NCI-H82 treated with DMSO at 0.1 percent for 48 hours (cell line): Measurements from ENCODE around the gene FAM177B.
A peak's percentile ranks its signal among the peaks of the same experiment; 100 is the strongest.

Source experiments
- DNase-seq: peaks from one replicate; lab custom pipeline; 2025; ENCODE audit not compliant: unreplicated experiment; lab: John Stamatoyannopoulos, UW

Gene FAM177B

GRCh38 chr1:222736972-222737371 lies at the start of gene FAM177B:
Gene FAM177B, plus strand, starts transcription at chr1:222737202. Its CDS starts 9,344 bp downstream, at chr1:222746546.
- no peak for DNase-seq

DNA sequence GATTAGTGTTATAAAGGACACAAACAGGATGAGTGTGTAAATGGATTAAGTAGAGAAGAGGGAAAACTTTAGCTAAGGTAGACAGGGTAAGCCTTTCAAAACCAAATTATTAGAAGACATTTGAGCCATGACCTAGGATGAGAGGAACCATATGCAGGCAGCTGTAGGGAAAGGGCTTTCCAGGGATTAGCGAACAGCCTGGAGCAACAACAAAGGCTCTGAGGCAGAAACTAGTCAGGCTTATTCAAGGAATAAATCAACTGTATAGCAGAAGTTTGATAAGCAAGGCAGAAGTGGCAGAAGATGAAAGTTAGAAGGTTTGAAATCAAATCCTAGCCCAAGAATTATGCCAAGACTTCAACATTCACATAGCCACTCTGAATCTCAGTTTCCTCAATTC lies 46.0 kb upstream of the FAM177B start:
- peak; percentile 94 for DNase-seq

- DNase-seq: no peak
Observed at GRCh38 chr1:222694927-222695326, 42.1 kb upstream of the FAM177B start.

DNA sequence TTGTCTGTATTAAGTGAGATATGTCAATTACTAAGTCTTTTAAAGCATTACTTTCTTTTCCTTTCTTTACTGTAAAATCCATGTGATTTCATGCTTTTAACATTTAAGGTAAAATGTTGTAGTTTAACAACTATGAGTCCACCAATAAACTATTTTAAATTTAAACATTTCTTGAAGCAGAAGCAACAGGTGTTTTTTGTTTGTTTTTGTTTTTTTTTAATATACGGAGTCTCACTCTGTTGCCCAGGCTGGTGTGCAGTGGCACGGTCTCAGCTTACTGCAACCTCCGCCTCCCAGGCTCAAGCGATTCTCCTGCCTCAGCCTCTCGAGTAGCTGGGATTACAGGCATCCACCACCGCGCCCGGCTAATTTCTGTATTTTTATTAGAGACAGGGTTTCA lies 40.3 kb upstream of the FAM177B start:
- DNase-seq: no peak

GRCh38 chr1:222697203-222697602 lies 39.8 kb upstream of the FAM177B start:
- DNase-seq: no peak

DNA sequence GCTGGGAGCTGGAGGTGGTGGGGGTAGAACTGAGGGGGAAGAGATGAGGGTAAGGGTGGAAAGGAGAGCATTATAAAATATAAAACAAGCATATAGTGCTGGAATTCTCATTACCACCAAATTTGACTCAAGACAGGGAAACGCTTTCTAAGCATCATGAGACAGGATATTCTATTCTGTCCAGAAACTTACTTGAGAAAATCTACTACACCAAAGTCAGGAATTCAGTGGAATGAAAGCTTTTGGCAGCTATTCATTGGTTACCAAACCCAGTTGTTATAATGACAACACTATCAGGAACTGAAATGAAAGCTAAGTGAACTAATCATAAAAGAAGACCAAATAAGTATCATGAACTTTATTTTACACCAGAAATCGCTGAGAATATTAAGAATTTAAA lies 39.2 kb upstream of the FAM177B start:
- DNase-seq: no peak

- DNase-seq: no peak
Observed at GRCh38 chr1:222702210-222702609, 34.8 kb upstream of the FAM177B start.

GRCh38 chr1:222704260-222704659 lies 32.7 kb upstream of the FAM177B start:
- no peak for DNase-seq

- no peak for DNase-seq
Observed at GRCh38 chr1:222706815-222707214, 30.2 kb upstream of the FAM177B start.

- no peak for DNase-seq
Observed at GRCh38 chr1:222709700-222710153, 27.3 kb upstream of the FAM177B start.

DNA sequence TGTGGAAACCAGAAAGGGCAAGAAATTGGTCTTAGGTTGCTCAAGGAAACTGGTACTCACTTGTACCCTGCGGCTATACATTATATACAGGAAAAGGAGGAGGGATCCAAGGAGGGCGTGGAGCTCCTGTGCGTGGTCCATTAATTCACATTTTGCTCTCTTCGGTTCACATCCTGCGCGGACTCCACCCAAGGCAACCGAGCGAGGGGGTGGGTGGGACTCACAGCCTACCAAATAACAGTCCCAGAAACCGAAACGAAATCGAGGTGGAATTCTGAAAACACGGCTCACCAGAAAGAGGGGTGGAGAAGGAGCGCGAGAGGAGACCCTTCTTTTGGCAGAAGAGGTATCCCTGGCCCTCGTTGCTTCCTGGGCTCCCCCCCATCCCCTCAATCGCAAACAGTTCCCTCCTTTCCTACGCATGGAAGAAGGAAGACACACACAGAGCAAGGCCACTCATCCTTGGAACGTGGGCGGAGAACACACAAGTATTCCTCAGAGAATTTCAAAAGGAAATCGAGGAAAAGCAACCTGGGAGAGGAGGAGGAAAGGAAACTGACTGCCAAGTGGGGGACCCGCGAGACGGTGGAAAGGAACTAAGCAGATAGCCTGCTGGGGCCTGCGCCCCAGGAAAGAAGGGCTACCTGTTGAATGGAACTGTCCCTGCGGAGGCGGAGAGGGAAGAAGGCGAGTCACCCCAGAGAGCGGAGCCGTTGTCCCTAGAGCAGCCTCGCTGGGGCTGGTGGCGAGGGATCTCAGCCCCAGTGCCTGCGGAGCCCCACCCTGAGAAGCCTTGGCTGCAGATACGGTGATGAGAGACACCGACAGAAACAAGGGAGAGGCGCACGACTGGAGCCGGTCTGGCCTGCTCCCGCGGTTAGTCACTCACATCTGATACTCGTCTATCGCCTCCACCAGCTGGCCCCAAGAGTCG lies 25.4 kb upstream of the FAM177B start:
- DNase-seq: peak; percentile 43

DNA sequence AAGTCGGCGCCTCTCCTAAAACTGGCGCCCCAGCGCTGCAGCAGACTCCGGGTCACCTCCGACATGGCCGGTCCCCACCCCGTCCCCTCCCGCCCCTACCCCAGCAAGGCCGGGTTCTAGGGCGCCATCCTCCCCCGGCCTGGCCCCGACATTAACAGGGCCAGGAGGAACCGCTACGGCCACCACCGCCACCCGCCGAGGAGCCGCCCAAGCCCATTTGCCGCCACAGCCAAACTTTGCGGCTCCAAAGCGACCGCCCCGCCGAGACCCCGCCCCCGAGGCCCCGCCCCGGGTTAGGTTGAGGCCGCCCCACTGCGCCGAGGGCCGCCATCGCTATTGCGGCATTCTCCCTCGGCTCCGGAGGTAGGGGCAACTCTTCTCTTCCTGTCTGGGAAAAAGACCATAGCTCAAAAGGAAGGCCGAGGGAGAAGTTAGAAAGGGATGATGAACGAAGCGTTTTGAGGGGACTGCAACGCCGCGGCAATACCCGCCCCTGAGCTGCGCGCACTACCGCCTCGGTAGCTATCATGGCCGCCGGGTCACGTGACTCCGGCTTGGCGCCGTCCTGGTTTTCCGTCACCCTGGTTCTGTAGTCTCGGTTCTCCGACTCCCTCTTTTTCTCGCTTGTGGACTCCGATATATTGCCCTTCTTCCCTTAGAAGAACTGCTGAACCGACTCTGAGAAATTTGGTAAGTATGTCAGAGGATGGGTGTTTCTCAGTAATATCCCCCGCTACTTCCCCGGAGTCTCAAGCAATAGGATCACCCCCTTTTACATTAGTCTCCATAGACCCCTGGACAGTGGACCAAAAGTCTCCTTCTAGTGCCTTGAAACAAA lies 24.5 kb upstream of the FAM177B start, which contains the start of the genes AIDA and BROX:
TSS of gene AIDA (minus strand) at position 239 of the 838 bp plus-strand sequence. CDS start at position 65, 174 bp downstream.
TSS of gene BROX (plus strand) at position 312 of the 838 bp plus-strand sequence. CDS start 3,136 bp downstream, outside the sequence.
- DNase-seq: peak; percentile 77

- peak; percentile 95 for DNase-seq
Observed at GRCh38 chr1:222713091-222713961, 23.7 kb upstream of the FAM177B start.

- DNase-seq: no peak
Observed at GRCh38 chr1:222716393-222716792, 20.6 kb upstream of the FAM177B start.

- no peak for DNase-seq
Observed at GRCh38 chr1:222728746-222729145, 8.3 kb upstream of the FAM177B start.

DNA sequence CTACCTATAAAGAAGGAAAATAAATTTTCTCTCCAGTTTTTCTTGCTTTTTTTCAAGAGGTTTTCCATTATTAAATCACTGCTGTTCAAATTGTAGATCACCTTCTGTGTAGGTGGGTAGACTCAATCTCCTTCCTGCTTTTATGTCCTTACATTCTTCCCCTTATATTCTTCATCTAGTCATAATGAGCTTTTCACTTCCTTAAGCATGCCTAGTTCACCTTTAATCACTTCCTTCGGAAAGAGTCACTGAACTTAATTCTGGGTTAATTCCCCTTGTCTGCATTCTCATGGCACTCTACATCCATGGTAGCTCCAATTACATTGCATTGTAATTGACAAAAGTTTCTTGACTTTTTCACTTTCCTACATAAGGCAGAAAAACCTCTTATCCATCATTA lies 6.1 kb upstream of the FAM177B start:
- no peak for DNase-seq

GRCh38 chr1:222732216-222733159 lies 4.5 kb upstream of the FAM177B start:
- no peak for DNase-seq

GRCh38 chr1:222734740-222735139 lies 2.3 kb upstream of the FAM177B start:
- DNase-seq: no peak

- DNase-seq: no peak
Observed at GRCh38 chr1:222736470-222736869, 532 bp upstream of the FAM177B start.
